HFF-Myc (cell line): ENCODE data around the gene TGM1.
A peak's percentile ranks its signal among the peaks of the same experiment; 100 is the strongest.

Experiments
- DNase-seq: peaks from one replicate; pipeline ENCODE4 v3.0.0-alpha.2; 2011; ENCODE audit warnings: low read depth; ENCODE audit errors: extremely low read depth
- H3K4me3 ChIP-seq: replicated peaks from 2 replicates; pipeline ENCODE4 v1.5.1; 2011; ENCODE audit warnings: low read depth, mild to moderate bottlenecking, control low read depth, low read length
- CTCF ChIP-seq: IDR thresholded peaks from 2 replicates; pipeline ENCODE4 v1.5.1; 2012; ENCODE audit warnings: mild to moderate bottlenecking, low read depth, low read length, control low read depth; ENCODE audit errors: missing control alignments

TGM1 gene

DNA sequence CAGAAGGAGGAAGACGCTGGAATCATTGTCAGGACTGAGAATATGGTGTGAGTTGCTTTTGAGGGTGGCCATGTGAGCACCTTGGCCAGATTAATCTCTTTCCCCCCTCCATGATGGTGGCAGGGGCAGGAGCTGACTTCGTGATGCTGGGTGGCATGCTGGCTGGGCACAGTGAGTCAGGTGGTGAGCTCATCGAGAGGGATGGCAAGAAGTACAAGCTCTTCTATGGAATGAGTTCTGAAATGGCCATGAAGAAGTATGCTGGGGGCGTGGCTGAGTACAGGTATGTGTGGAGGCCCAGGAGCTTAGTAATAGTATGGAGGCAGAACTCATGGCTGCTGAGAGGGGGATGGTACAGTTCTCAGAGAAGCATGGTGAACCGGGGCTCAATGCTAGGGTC is 24.9 kb downstream of the TGM1 start:
- H3K4me3 ChIP-seq = no peak overlapping the region
- TF ChIP-seq CTCF = no peak
- DNase-seq = no peak

DNA sequence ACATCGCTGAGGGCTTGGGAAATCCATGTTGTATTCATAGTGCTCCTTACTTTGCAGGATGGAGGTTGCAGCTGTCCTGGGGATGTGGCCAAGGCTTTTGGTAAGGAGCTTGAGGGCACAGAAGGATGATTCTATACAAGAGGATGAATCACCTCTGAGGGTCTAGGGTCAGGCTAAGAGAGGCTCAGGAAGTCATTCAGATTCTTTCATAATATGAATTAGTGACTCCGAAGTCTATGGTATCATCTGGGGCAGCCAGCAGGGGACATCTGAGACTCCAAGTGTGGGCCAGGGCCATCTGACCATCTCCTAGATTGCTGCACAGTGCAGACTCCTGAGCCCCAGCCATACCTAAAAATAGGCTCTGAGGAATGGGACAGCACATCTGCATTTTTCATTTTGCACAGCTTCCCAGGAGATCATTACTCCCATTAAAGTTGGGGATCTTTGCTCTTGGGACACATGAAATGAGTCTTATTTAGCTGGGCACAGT is 25.5 kb downstream of the TGM1 start:
- TF ChIP-seq CTCF = no peak

GRCh38 chr14:24236689-24237462 is 26.1 kb downstream of the TGM1 start:
- no peak overlapping the region for H3K4me3 ChIP-seq
- DNase-seq = no peak
- TF ChIP-seq CTCF = no peak

More for the DNA sequence above, 25.5 kb downstream of the TGM1 start:
- no peak overlapping the region for H3K4me3 ChIP-seq
- DNase-seq = no peak

DNA sequence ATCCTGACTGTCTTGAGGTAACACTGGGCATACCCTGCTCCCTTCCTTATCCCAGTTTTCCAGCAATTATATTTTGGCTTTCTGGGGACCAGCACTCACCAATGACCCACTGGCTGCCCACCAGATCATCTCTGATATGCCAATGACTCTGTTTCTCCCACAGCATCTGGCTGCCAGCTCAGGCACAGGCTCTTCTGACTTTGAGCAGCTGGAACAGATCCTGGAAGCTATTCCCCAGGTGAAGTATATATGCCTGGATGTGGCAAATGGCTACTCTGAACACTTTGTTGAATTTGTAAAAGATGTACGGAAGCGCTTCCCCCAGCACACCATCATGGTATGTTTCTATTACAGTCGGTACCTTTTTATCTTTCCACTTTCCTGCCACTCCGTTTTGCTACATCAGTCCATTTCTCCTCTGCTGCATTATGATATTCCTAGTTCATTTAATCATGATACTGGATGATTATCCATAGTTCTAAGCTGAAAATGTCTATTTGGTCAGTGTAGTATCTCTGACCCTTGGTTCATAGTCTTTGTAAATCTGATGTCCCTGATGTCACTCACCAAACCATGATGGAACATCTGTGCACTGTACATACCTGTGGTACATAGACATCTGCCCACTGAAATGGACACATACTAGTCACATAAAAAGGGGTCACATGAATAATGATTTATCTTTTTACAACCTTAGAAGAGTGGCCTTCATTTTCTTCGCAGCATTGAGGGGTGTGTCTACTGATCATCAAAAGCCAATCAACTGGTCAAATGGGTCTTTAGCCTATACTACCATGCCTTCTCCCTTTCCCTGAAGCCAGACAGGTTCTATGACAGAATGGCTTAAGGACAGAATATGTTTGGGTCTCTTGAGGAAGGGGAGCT is 26.9 kb downstream of the TGM1 start:
- no peak for TF ChIP-seq CTCF
- no peak overlapping the region for H3K4me3 ChIP-seq
- DNase-seq = no peak

- H3K4me3 ChIP-seq = peak overlapping the region; percentile 92
- no peak for DNase-seq
- TF ChIP-seq CTCF = no peak
Observed at GRCh38 chr14:24234095-24235005, 28.6 kb downstream of the TGM1 start.

DNA sequence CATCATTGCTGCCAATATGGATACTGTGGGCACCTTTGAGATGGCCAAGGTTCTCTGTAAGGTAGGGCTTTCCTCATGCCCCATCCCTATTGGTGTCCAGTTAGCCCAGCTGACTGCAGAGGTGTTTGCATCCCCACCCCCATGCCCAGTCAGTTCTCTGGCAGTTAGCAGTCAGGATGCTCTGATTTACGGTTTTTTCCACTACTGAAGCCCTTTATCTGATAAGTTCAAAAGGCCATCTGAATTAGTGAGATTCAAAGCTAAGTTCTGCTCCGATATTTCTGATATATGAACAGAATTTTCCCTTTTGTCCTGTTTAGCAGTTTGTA is 29.5 kb downstream of the TGM1 start:
- peak overlapping the region; percentile 92 for H3K4me3 ChIP-seq
- TF ChIP-seq CTCF = no peak
- no peak for DNase-seq
